HL-60/S4 (cell line): ENCODE results near the gene DENND1A.
"Not testable (repeated sequence)": the region's sequence is repeated elsewhere in the genome, so short reads cannot be mapped to it uniquely, and the experiment has no call there.

Experiments
- in situ Hi-C: fragments of 300-500 bp; cut with MboI; formaldehyde crosslinking; loops from 2 replicates; pipeline ENCODE4 v1.14.3; 2022; ENCODE audit warnings: low sequenced_read_pairs

The DENND1A gene

DNA sequence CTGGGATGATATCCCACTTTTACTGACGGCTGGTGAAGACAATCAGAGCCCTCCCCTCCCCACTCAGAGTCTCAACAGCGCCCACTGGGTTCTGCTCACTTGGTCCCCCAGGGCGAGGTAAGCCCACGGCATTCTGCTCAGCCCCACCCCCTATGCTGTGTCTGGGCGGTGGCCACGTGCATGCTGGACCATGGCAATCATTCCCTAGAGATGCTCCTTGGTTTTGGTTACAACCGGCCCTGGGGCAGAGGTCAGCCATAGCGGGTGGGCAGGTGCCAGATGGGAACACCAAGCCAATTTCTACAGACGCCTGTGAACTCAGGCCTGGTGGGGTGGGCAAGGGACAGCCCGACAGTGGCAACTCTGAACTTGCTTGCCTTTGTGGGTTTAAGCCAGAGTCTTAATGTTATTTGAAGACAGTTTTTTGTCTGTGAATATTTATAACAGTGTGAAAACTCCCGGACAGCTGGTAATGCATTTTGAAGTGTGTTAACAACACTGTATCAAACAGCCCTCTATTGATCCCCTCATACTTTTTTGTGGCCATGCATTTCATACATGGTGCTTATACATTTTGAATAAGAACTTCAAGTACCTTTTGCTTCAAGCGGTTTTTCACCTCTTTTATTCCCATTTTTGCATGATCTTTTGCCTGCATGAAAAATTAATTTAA lies 479.7 kb downstream of the DENND1A start:
- in situ Hi-C loops, result no loop called here

DNA sequence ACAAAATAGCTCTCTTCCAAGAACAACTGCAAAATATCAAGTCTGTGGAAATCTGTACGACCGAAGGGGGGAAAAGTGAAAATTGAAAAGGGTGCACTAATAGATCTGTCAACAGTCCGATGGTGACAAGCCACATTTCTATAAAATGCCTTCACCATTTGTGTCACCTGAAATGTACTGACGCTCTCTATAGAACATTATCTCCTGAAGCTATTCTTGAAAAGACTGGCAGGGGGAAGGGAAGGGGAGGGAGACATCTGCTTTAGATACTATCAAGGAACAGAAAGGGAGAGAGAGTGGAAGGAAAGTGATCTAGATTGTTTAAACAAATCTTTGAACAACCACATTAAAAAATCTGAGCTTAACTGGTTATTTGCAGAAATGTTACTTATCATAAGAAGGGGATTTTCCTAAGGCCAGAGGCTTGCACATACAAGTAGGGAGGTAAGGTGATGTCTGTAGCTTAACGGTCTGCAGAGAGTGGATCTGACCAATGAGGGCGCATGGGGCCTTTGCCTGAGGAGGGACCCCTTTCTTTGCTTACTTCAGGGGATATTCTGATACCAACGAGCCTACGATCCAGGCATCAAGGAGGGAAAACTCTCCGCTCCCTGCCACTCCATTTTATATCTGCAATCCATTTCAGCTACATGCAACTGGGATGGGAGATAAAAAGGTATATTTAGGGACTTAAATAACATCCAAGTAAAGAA lies 481.8 kb downstream of the DENND1A start:
- in situ Hi-C loops, result no loop called here

- in situ Hi-C loops, result no loop called here
These were observed 483.8 kb downstream of the DENND1A start for GRCh38 chr9:123445981-123446610.

DNA sequence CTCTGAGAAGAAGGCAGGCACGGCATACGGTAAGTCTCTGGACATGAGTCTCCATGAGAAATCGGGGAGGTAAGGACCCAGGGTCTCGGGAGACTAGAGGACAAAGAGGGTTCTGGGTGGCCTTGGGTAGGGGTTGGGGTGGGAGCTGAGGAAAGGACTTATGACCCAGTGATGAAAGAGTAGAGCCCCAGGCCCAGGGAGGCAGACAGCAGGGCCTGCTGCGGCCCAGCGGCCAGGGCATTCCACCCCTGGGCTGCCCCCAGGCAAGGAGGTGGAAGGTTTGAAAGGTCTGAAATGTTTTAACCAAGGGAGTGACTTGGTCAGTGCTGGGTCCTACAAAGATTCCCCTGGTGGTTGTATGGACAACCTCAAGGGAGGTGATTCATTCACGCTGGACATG lies 484.8 kb downstream of the DENND1A start:
- in situ Hi-C loops, result no loop called here

- in situ Hi-C loops, result no loop called here
These were observed 488.2 kb downstream of the DENND1A start for GRCh38 chr9:123441769-123442168.

DNA sequence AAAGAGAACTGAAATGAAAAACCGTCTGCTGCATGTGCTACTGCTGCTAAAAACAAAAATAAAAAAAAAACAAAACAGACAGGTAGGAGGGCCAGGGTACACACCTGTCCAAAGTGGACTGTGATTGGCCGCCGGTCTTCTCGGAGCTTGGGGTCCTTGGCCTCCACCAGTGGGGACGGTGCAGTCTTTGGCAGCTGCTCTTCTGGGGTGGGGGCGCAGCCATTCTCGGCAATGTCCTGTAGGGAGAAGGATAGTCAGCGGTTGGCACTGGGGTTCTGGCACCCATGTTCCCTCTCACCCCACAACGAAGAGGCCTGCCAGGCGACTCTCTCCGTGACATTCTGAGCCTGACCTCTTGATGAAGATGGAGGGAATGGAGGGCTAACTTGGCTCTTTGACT lies 489.7 kb downstream of the DENND1A start:
- in situ Hi-C loops, result no loop called here

GRCh38 chr9:123438821-123439220 lies 491.1 kb downstream of the DENND1A start:
- in situ Hi-C loops, result no loop called here

GRCh38 chr9:123438321-123438720 lies 491.6 kb downstream of the DENND1A start:
- in situ Hi-C loops, result no loop called here

DNA sequence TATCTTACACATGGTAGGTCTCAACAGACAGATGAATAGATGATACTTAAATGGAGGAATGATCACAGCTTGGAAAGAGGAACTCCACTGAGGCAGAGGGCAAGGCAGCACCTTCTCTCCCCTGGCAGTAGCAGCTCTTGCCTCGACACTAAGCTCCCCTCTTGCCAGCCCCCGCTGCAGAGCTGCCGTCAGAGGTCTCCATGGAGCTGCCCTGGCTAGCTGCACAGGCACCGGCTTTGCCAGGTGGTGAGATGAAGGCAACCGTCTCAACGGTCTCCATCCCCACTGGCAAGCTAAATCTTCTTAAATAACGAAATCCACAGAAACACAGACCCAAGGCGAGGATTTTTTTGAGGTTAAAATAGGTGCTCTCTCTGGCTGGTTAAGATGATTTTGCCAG lies 492.7 kb downstream of the DENND1A start:
- in situ Hi-C loops, result no loop called here

DNA sequence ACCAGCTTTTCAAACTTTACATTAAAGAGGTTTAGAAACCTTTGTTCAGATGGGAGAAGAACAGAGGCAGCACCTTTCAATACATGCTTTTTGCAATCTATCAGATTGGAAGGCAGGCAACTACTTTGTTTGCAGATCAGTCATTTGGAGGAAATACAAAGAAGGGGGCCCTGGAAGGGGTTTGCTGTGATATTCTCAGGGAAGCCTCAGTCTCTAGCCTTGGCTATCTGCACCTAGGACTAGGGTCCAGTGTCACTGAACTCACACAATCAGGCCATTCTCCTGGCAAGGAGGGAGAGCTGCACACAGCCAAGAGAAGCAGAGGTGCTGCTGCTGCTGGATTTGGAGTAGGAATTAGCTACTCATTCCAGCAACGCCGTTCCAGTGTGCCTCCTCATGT lies 494.5 kb downstream of the DENND1A start:
- in situ Hi-C loops, result no loop called here

DNA sequence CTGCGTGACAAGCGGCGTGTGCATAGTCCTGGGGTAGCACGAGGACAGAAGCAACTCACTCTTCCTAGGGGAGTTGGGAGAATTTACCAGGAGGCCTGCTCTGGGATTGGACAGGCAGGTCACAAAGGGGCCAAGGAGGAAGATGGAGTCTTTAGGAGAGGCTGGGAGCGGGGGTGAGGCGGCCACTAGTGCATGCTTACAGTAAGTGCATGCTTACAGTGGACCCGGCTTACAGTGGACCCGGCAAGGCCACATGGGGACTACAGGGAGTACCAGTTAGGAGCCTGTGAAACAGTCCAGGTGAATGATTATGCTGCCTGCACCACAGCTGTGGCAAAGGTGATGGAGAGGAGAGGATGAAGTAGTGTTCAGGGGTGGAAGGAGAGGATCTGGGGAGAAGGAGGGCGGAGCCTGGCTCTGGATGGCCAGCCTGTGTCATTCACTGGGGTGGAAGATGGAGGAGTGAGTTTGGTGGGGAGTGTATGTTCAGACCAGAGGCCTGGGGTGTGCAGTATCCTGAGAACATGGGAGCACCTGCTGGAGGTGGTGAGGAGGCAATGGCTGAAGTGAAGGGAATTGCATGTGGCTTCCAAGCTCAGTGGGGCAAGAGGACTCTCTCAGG lies 495.2 kb downstream of the DENND1A start:
- in situ Hi-C loops, result no loop called here

GRCh38 chr9:123432331-123433236 lies 497.3 kb downstream of the DENND1A start:
- in situ Hi-C loops, result no loop called here

DNA sequence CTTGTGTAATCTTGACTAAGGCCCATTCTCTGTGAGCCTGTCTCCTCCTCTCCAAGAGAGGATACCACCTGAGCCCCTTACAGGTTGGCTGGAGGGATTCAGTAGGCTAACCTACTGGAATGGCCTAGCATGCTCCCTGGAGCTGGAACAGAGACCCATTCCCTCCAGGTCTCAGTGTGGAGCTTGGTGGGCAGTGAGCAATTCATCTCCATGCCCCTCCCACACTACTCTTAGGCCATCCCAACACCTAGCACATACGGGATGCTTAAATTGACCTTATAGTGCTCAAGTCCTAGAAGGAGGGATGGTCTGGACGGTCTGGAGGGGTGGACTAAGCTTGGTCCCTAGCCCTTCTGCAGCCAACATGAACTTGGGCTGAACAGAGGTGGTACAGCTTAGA lies 498.3 kb downstream of the DENND1A start:
- in situ Hi-C loops, result no loop called here

DNA sequence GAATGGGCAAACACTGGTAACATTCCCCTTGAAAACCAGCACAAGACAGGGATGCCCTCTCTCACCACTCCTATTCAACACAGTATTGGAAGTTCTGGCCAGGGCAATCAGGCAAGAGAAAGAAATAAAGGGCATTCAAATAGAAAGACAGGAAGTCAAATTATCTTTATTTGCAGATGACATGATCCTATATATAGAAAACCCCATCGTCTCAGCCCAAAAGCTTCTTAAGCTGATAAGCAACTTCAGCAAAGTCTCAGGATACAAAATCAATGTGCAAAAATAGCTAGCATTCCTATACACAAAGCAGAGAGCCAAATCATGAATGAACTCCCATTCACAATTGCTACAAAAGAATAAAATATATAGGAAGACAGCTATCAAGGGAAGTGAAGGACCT lies 501.5 kb downstream of the DENND1A start:
- in situ Hi-C loops, result not testable (repeated sequence)

GRCh38 chr9:123426406-123426805 lies 503.5 kb downstream of the DENND1A start:
- in situ Hi-C loops, result no loop called here

- in situ Hi-C loops, result no loop called here
These were observed 504.0 kb downstream of the DENND1A start for GRCh38 chr9:123425836-123426365.

GRCh38 chr9:123425261-123425821 lies 504.6 kb downstream of the DENND1A start:
- in situ Hi-C loops, result no loop called here

- in situ Hi-C loops, result no loop called here
These were observed 505.2 kb downstream of the DENND1A start for GRCh38 chr9:123424552-123425225.

GRCh38 chr9:123424131-123424530 lies 505.8 kb downstream of the DENND1A start:
- in situ Hi-C loops, result no loop called here

DNA sequence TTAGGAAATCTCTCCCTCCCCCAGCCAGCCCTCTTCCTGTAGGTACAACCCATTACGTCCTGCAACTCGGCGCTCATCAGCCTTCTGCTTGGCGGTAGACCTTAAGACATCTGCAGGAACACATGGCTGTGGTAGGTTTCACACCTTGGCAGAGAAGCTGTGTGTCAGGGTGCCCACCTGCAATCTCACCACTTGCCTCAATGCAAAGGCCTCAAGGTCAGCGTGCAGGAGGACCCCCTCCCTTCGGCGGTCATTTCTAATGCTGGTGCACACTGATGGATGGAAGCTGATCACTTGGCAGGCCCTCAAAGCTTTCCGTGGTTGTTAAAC lies 506.6 kb downstream of the DENND1A start:
- in situ Hi-C loops, result no loop called here
